ENCODE data around the gene SLC39A3. TPM values are rescaled to one million over a fixed set of nuclear protein-coding genes. Genes with fewer than 3 reads are reported as not detected.

The SLC39A3 gene
- total RNA-seq, 1 experiment from 2014 or later: 33.2 TPM

GRCh38 chr19:2734589-2735288 is 5.1 kb downstream of the SLC39A3 start:
- Mint-ChIP-seq H3K4me3 (ENCODE audit: unreplicated experiment) (no peak overlapping the region), H3K36me3 (ENCODE audit: insufficient read depth, unreplicated experiment) (no peaks in the 10 kb centered on the region), H3K27ac (ENCODE audit: unreplicated experiment) (no peak overlapping the region), H3K4me1 (ENCODE audit: low read depth, unreplicated experiment) (no peaks in the 10 kb centered on the region), H3K9me3 (ENCODE audit: unreplicated experiment) (no peaks in the 10 kb centered on the region), H3K27me3 (ENCODE audit: insufficient read depth, unreplicated experiment) (no peaks in the 10 kb centered on the region)
- no peaks in the 10 kb centered on the region for H3K9me3 ChIP-seq
- POLR2A ChIA-PET: no interaction called here
- H3K27me3 ChIP-seq (replicated peaks; ENCODE audit: control insufficient read depth, insufficient read depth, low read length): no peaks in the 10 kb centered on the region
- TF ChIP-seq, protein P1, sequence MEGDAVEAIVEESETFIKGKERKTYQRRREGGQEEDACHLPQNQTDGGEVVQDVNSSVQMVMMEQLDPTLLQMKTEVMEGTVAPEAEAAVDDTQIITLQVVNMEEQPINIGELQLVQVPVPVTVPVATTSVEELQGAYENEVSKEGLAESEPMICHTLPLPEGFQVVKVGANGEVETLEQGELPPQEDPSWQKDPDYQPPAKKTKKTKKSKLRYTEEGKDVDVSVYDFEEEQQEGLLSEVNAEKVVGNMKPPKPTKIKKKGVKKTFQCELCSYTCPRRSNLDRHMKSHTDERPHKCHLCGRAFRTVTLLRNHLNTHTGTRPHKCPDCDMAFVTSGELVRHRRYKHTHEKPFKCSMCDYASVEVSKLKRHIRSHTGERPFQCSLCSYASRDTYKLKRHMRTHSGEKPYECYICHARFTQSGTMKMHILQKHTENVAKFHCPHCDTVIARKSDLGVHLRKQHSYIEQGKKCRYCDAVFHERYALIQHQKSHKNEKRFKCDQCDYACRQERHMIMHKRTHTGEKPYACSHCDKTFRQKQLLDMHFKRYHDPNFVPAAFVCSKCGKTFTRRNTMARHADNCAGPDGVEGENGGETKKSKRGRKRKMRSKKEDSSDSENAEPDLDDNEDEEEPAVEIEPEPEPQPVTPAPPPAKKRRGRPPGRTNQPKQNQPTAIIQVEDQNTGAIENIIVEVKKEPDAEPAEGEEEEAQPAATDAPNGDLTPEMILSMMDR (IDR thresholded peaks at IDR 0.05; ENCODE audit: insufficient read depth in 1 of 2, low read depth in 1 of 2, low read length in 1 of 2, severe bottlenecking in 1 of 2, unreplicated experiment in 1 of 2): no peak
- H3K36me3 ChIP-seq (ENCODE audit: control insufficient read depth, insufficient read depth, low read length): no peaks in the 10 kb centered on the region
- H3K4me1 ChIP-seq: no peaks in the 10 kb centered on the region
- intact Hi-C loops (cut with micrococcal nuclease; ENCODE audit: unreplicated experiment): no loop called here
- BruUV-seq (replicated peaks): no TSS peak
- no peak overlapping the region for H3K4me3 ChIP-seq (ENCODE audit: low read depth, low read length)
- no peak for DNase-seq
- CTCF ChIA-PET: no interaction called here

DNA sequence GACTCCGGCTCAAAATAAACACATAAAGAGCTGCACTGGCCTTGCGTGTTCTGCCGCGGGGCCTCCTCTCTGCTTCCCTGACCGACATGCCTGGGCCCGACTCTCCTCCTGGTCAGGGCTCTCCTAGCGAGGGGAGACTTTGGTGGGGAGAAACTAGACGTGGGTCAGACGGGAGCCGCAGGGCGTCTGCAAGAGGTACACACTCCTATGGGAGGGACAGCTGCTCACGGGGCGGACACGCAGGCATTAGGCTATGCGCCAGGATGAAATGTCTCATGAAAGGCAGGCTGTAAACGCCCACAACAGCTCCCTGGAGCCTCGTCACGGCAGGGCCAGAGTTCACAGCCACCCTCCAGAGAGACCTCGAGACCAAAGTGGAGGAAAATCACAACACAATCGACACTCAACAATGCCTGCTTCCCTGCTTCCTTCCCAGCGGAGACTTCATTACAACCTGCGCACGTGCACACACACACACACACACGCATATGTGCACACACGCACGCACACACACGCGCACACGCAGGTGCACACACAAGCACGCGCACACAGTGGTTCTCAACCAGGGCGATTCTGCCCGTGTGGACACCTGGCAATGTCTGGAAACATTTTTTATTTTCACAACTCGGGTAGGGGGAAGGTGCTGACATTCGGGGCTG is 5.8 kb downstream of the SLC39A3 start:
- Histone ChIP-seq H3K4me1 (no peaks in the 10 kb centered on the region), H3K36me3 (ENCODE audit: control insufficient read depth, insufficient read depth, low read length) (no peaks in the 10 kb centered on the region), H3K27me3 (replicated peaks; ENCODE audit: control insufficient read depth, insufficient read depth, low read length) (no peaks in the 10 kb centered on the region), H3K9me3 (no peaks in the 10 kb centered on the region), H3K4me3 (ENCODE audit: low read depth, low read length) (no peak overlapping the region)
- BruUV-seq (replicated peaks): no TSS peak
- TF ChIP-seq, protein P1 (IDR thresholded peaks at IDR 0.05; ENCODE audit: insufficient read depth in 1 of 2, low read depth in 1 of 2, low read length in 1 of 2, severe bottlenecking in 1 of 2, unreplicated experiment in 1 of 2): no peak
- Mint-ChIP-seq H3K9me3 (ENCODE audit: unreplicated experiment) (no peaks in the 10 kb centered on the region), H3K36me3 (ENCODE audit: insufficient read depth, unreplicated experiment) (no peaks in the 10 kb centered on the region), H3K4me3 (ENCODE audit: unreplicated experiment) (no peak overlapping the region), H3K4me1 (ENCODE audit: low read depth, unreplicated experiment) (no peaks in the 10 kb centered on the region), H3K27me3 (ENCODE audit: insufficient read depth, unreplicated experiment) (no peaks in the 10 kb centered on the region), H3K27ac (ENCODE audit: unreplicated experiment) (no peak overlapping the region)
- POLR2A ChIA-PET: no interaction called here
- no peak for DNase-seq
- intact Hi-C loops (cut with micrococcal nuclease; ENCODE audit: unreplicated experiment): no loop called here
- CTCF ChIA-PET: no interaction called here

DNA sequence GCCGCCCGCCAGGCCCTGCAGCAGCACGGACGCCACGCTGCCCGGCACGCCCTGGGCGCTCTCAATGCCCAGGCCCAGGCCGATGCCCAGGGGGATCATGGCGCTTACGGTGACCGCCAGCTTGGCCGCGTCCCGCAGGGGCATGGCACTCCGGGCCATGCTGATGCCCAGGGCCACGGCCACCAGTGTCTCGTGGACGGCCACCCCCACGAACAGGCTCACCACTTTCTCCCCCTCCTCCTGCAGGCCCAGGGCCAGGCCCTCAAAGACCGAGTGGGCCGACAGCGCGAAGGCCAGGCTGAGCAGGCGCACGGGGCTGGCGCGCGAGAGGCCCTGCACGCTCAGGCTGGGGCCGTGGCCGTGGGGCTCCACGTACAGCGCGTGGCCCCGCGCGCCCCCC is 6.9 kb downstream of the SLC39A3 start:
- TF ChIP-seq, protein P1 (IDR thresholded peaks at IDR 0.05; ENCODE audit: insufficient read depth in 1 of 2, low read depth in 1 of 2, low read length in 1 of 2, severe bottlenecking in 1 of 2, unreplicated experiment in 1 of 2): no peak
- intact Hi-C loops (cut with micrococcal nuclease; ENCODE audit: unreplicated experiment): no loop called here
- H3K4me1 Mint-ChIP-seq (ENCODE audit: low read depth, unreplicated experiment): no peaks in the 10 kb centered on the region
- no peaks in the 10 kb centered on the region for H3K9me3 Mint-ChIP-seq (ENCODE audit: unreplicated experiment)
- no peak overlapping the region for H3K27ac Mint-ChIP-seq (ENCODE audit: unreplicated experiment)
- BruUV-seq (replicated peaks): no TSS peak
- H3K4me1 ChIP-seq: no peaks in the 10 kb centered on the region
- no peaks in the 10 kb centered on the region for H3K27me3 ChIP-seq (replicated peaks; ENCODE audit: control insufficient read depth, insufficient read depth, low read length)
- H3K36me3 ChIP-seq (ENCODE audit: control insufficient read depth, insufficient read depth, low read length): no peaks in the 10 kb centered on the region
- no peaks in the 10 kb centered on the region for H3K36me3 Mint-ChIP-seq (ENCODE audit: insufficient read depth, unreplicated experiment)
- no peaks in the 10 kb centered on the region for H3K9me3 ChIP-seq
- ChIA-PET POLR2A (no interaction called here), CTCF (no interaction called here)
- no peak overlapping the region for H3K4me3 Mint-ChIP-seq (ENCODE audit: unreplicated experiment)
- DNase-seq: no peak
- no peak overlapping the region for H3K4me3 ChIP-seq (ENCODE audit: low read depth, low read length)
- no peaks in the 10 kb centered on the region for H3K27me3 Mint-ChIP-seq (ENCODE audit: insufficient read depth, unreplicated experiment)

Data from Caco-2 (cell line).